NCI-H146 treated with DMSO at 0.1 percent for 48 hours (cell line): Measurements from ENCODE around the gene FEV.

ENCODE experiments used
- DNase-seq: peaks from one replicate; lab custom pipeline; 2025; ENCODE audit not compliant: unreplicated experiment; lab: John Stamatoyannopoulos, UW

FEV gene

DNA sequence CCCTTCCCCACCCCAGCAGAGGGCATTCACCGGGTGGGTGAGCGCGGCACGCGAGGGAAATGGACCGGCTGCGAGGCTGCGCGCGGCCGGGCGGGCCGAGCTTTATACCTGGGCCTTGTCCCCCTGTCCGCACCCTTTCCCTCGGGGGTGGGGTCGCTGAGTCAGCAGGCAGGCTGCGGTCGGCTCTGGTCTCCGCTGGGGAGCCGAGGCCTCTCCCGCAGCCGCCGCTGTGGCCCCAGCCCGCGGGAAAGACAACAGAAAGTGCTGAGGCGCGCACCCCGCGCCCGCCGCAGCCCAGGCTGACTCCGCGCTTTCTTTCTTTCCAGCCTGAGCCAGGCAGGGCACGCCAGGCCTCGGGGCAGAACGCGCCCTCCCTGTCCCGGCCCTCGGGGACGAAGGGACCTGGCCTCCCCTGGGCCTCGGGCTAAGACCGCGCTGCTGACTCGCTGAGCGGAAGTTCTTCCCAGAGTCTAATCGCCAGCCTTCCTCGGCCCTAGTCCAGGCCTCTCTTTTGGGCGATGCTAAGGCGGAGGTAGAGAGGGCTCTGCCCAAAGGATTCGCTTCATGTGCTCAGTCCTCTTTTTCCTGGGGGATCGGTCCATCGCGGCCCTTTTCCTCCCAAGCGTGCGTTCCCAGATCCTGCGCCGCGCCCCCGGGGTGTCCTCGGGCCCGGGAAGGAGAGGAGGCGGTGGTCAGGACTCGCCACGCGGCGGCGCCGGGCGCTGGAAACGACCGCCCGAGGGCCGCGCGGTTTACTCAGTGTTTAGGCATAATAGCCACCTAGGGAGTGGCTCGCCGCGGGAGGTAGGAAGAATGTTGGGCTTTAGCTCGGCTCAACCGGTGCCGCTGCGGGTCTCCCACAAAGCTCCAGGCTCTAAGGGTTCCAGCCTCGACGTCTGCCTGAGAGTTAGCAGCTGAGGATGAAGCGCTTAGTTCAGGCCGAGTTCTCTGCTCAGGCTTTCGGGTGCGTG is 8.6 kb upstream of the FEV start, which contains the start of gene CRYBA2:
CRYBA2 (minus strand) TSS at position 78 of the 971 bp plus-strand sequence. CDS start 246 bp downstream, outside the sequence.
- DNase-seq, result peak; percentile 31

GRCh38 chr2:218992703-218993344 is 7.8 kb upstream of the FEV start:
- no peak for DNase-seq

GRCh38 chr2:218992196-218992595 is 7.2 kb upstream of the FEV start:
- no peak for DNase-seq

DNA sequence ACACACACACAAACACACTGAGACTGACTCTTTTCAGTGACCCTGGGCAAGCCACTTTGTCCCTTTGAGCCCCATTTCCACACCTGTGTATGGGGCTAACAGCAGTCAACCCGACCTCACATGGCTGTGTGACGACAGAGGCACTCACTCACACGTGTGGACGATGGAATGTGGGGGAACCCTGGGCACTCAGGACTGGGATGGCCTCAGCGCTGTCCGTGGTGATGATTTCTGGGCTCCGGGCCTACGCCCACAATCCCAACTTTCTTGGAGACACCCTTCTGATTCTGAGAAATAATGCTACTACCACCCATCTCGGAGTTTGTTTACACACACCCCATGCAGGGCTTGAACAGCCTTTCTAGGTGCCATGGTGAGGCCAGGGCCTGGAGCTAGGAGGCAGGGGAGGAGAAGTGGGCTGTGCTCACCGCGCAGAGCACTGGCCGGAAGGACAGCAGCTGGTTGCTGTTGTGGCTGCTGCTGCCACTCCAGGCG is 6.7 kb upstream of the FEV start:
- no peak for DNase-seq

DNA sequence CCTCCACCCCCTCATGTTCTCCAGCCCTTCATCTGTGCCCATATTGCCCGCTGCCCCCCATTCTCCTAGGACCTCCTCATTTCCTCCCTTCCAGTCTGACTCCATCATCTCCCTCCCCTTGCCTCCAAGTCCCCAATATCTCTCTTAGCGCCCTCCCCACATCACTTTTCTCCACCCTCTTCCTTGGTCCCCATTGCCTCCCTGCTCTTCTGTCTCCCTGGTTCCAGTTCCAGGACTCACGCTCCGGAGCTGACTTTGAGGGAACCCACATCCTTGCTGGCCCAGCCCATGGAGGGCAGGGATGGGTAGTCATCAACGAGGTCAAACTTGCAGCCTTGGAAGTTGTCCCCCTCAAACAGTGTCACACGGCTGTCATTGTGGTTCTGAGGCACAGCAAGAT is 5.6 kb upstream of the FEV start:
- DNase-seq, result no peak

GRCh38 chr2:218990052-218990451 is 5.1 kb upstream of the FEV start:
- DNase-seq, result no peak

DNA sequence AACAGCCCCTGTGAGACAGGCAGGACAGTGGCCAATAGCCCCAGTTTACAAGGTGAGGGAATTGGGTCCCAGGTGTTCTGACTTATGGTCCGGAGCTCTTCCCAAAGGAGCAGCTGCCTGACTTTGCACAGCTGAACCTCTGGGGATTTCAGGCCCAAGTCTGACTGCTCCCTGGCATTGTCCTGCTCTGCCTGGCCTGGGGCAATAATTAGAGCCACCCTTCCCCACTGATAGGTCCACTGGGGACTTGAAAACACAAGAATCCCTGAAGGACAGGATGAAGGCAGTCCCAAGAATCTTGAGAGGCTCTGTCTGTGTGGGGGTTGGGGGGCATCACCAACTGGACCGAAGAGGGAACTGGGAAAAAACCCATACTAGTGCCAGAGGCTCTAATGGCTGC is 3.7 kb upstream of the FEV start:
- no peak for DNase-seq

DNA sequence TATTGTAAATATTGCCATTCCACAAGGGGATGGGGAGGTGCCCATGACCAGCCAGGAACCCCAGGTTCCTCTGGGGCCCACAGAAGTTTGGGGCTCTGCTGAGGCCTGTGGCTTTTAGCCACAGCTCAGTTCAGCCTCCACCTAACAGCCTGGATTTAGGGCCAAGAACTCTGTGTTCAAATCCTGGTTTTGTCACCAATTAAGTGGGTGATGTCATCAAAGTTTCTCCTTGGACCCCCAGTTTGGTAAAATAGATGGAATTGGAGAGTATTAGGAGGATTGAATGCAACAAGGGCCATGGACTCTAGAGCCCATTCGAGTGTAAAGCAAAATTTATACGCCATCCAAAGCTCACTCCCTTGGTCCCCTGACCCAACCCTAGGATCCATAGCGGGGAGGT is 3.2 kb upstream of the FEV start:
- DNase-seq, result no peak

DNA sequence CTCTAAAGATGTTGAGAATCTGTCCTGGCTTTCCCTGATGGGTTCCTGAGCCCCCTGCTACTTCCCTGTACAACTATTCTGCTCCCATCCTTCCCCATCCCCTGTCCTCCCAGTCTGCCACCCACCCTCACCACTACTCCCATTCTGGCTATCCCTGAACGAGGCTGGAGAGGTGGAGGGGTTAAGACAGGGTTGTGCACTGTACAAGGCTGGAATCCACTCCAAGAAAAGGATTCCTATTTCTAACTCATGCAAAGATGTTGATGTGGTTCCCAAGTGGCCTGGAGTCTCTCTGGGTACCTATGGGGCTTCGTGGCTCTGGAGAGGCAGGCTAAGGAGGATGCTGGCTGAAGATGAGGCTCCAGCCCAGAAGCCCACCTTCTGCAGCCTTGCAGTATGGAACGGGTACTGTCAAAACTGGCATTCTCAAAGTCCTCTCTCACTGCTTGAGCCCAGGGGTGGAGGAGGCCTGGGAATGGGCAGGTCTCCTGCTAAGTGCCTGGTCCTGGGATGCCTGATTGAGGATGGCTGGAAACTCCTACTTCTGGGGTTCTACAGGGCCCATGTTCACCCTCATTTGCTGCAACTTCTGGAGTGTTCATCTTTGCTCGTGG is 1.3 kb upstream of the FEV start:
- DNase-seq, result no peak

DNA sequence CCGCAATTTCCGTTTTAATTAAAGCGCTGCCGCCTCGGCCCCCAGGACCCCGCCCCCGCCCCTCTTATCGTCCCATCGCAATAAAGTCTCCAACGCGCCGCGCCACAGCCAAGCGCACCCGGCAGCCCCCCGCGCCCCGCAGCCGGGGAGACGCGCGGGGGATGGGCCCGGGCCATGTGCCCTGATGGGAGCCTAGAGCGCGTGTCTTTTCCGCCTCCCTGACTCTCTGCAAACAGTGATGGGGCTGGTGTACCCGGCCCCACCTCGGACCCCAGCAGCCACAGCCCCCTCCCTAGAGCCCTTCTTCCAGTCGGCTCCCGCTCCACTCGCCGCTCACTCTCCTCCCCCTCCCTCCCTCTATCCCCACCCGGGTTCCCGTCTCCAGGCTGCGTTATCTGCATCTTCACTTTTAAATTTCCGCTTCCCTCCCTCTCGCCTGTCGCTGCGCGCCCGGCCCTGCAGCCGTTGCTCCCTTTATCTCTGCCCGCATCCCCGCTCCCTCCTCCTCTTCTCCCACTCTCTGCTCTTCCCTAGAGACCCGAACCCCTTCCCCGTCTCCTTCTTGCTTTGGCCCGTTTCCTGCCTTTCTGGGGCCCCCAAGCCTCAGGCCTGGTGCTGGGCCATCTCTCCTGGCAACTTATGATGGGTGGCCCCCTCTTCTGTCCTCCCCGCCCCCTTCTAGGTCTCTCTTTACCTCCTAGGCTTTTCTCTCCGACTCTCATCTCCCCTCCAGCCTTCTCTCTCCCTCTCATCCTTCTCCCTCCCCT is 524 bp upstream of the FEV start:
- no peak for DNase-seq

DNA sequence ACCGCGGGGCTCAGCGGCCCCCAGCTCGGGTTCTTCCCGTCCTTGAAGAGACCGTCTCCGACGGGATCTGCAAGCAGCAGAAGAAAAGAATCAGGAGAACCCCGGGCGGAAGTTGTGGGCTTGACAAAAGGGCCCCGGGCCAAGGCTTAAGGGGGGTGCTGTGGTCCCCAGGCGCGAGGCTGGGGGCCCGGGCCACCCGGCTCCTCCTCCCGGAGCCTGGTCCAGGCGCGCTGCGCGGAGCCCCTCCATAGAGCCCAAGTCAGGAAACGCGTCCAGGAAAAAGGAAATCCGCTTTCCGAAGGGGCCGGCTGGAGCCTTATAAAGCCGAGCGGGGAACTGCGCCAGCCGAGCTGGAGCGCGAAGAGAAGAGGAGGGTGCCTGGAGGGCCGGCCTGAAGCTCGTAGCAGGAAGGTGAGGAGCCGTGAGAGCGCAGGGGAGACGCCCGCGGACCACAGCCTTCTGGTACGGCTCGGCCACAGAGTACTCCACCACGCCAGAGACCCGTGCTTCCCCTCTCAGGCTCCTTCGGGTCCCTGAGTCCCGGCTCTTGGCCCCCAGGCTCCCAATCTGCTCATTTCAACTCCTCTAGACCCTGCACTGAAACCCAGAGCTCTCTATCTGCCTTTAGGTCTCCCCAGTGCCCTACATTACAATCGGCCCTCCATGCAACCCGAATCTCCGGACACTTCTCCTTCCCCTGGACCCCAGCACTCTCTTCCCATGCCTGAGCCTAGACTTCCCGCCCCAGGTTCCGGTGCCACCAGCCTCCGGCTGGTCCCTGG is 554 bp downstream of the FEV start:
- no peak for DNase-seq

- no peak for DNase-seq
Measured at GRCh38 chr2:218983934-218984238, 1.1 kb downstream of the FEV start.

DNA sequence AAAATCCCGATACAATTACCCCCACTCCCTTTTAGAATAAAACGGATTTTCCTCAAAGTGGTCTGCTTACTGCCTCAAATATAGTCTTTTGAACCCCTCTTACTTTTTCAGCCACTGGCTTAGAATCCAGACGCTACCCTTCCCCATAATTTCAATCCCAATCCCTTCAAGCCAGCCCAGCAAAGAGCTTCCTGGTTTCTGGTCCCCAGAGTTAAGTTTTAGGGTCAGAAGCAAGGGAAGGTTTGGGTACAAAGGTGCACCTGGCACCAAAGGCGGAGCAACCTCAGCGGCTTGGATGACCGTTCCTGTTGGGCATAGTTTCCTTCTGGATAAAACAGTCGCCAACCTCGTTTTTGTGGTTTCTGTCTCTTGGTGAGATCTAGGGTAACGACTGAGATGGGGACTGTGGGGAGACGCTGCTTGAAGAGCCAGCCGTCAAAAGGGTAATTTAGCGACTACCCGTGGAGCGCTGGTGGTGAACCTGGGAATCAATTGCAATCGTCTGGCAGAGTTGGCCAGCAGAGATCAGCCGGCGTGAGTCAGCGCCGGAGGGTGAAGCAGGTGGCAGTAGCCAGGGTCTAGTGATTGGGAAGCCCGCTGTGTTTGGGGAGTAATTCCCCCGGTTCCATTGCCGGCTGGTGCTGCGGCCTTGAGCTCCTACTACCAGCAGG is 1.6 kb downstream of the FEV start:
- peak; percentile 52 for DNase-seq

GRCh38 chr2:218982586-218983262 is 2.3 kb downstream of the FEV start:
- DNase-seq, result no peak

DNA sequence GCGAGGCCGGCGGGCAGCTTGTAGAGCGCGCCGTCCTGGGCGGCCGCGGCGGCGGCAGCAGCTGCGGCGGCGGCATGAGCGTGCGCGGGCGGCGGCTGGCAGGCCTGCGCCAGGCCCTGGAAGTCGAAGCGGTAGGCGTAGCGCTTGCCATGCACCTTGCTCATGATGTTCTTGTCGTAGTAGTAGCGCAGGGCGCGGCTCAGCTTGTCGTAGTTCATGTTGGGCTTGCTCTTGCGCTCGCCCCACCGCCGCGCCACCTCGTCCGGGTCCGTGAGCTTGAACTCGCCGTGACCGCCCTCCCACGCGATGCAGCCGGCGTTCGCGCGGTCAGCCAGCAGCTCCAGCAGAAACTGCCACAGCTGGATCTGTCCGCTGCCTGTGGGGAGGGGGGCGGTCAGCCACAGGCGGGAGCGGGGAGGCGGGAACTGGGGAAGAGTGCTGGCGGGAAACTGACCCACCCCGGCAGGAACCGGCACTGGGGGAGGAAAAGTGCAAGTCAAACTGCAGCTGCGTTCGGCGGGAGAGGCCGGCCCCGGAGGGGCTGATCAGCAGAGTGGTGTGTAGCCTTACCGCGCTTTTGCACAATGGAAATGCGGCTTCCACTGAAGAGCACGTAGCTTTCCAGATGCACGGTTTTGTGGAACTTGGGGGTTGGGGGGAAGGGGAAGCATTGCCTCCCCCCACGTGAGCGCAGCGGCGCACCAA is 3.0 kb downstream of the FEV start:
- DNase-seq, result no peak

DNA sequence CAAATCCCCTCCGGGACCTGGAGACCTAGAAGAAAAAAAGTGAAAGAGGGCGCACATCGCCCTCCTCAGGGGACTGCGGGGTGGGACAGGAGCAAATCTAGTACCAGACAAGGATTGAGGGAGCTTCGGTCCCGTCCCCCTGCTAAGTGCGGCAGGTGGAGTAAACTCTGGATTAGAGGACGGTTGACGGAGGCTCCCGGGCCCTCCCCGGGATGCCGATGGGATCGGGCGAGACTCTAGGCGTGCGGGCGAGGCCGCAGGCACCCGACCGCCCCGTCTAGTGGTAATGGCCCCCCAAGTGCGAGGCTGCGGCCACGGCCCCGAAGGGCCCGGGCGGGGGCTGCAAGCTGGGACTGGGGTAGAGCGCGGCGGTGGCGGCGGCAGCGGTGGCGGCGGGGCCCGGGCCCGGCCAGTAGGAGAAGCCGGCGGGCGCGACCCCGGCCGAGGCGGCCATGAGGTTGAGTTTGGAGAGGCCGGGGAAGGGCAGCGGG is 3.5 kb downstream of the FEV start:
- no peak for DNase-seq

DNA sequence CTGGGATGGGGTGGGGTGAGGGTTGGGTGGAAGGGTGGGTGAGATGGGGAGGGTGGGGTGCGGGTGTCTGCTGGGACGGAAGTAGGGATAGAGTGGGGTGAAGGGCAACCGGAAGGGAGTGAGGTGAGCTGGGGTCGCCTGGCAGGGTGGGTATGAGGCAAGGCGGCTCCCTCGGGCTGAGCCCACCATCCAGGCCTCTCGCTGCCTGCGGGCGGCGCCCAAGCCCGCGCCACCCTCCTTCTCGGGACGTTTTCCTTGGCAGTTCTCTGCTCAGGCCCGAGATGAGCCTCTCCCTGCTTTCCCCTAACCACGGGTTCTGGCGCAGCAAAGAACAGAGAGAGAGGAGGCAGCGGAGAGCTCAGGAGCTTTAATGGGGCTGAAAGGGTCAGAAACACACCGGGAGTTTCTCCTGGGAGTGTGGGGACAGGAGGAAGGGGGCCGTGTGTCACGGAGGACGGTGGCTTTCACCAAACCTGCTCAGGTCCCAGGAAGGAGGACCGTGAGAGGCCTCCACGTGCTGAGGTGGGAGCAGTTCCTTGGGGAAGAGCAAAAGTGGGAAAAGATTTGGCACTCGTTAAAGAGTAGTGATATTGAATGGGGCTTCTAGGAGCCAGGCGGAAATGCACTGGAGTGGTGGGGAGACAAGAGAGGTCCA is 4.1 kb downstream of the FEV start:
- DNase-seq, result no peak
